Thymus (tissue), 11 donors: ENCODE measurements around the gene FRMD4B. TPM values are rescaled to one million over a fixed set of nuclear protein-coding genes. Genes with fewer than 3 reads are reported as not detected.
A peak's percentile ranks its signal among the peaks of the same experiment; 100 is the strongest.

ENCODE experiments used
- DNase-seq, 9 donors: peaks; one replicate each; pipeline ENCODE4 v3.0.0-alpha.2; 2013; ENCODE audit warnings: low spot score in 9 of 9, low read depth in 6 of 9, missing footprints in 1 of 9
- H3K27ac ChIP-seq, 2 donors: one replicate each; pipeline ENCODE4 v1.5.1; 2013; ENCODE audit warnings: control low read depth in 1 of 2, low read depth in 1 of 2, low read length in 1 of 2, mild to moderate bottlenecking in 1 of 2, moderate library complexity in 1 of 2
- H3K27me3 ChIP-seq, 2 donors: one replicate each; pipeline ENCODE4 v1.5.1; 2013; ENCODE audit warnings: low read length in 1 of 2; ENCODE audit not compliant: control insufficient read depth in 2 of 2, insufficient read depth in 1 of 2
- H3K36me3 ChIP-seq, 2 donors: one replicate each; pipeline ENCODE4 v1.5.1; 2013; ENCODE audit warnings: low read length in 1 of 2, mild to moderate bottlenecking in 1 of 2, moderate library complexity in 1 of 2; ENCODE audit not compliant: control insufficient read depth in 2 of 2, insufficient read depth in 2 of 2
- H3K4me1 ChIP-seq, 2 donors: one replicate each; pipeline ENCODE4 v1.5.1; 2013; ENCODE audit warnings: low read length in 2 of 2; ENCODE audit not compliant: control insufficient read depth in 2 of 2, insufficient read depth in 2 of 2
- H3K4me3 ChIP-seq, 2 donors: one replicate each; pipeline ENCODE4 v1.5.1; 2013; ENCODE audit warnings: low read length in 2 of 2, control low read depth in 1 of 2, mild to moderate bottlenecking in 1 of 2
- H3K9me3 ChIP-seq, 2 donors: one replicate each; pipeline ENCODE4 v1.5.1; 2013; ENCODE audit warnings: low read length in 1 of 2, mild to moderate bottlenecking in 1 of 2; ENCODE audit not compliant: control insufficient read depth in 2 of 2, insufficient read depth in 1 of 2
- WGBS: extraction: QIAGEN DNeasy Blood & Tissue Kit; methylation state at CpG from one replicate; pipeline ENCODE4 v1.1.7; 2013; 5-methylcytosine and 5-hydroxymethylcytosine counted together
- polyA plus RNA-seq: library from polyadenylated mRNA; stranded (reverse); fragments of 200-250 nt; gene quantifications from one replicate; pipeline ENCODE4 v1.2.3, GENCODE V29; 2013
- total RNA-seq: library from RNA; stranded (reverse); fragments of 120-200 nt; gene quantifications from one replicate; pipeline ENCODE4 v1.2.4, GENCODE V29; 2013
- donor health status: healthy.

The FRMD4B gene
- total and polyA plus RNA-seq, 2 donors = 12.8 to 21.7 TPM

DNA sequence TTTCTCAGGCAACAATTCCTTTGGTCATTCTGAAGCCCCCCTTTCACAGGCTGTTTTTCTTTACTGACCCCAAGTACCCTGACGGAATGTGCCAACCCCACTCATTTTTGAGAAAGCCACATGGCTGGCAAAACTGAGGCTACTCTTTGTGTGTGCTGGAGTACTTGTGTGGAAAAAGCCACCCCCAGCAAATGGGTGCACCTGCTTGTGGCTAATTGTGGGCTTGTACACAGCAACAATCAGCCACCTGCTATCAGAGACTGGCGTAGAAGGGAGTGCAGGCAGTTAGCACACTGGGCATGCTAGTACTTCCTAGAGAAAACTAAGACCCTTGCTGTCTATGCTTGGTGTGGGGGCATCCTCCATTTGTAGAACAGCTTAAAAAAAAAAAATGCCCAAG lies 153.4 kb downstream of the FRMD4B start:
- Histone ChIP-seq H3K4me1 (peaks cover 30 to 44% of the 10 kb centered on the region in 2 donors), H3K27me3 (no peaks in the 10 kb centered on the region), H3K36me3 (no peaks in the 10 kb centered on the region), H3K9me3 (no peaks in the 10 kb centered on the region), H3K27ac (peak overlapping the region in 1 of 2 donors; percentile 64), H3K4me3 (no peak overlapping the region)
- 20% methylated on average over 2 of the region's 2 CpGs for WGBS
- peak in 5 of 9 donors; percentile 36 to 80 (median 61) for DNase-seq

DNA sequence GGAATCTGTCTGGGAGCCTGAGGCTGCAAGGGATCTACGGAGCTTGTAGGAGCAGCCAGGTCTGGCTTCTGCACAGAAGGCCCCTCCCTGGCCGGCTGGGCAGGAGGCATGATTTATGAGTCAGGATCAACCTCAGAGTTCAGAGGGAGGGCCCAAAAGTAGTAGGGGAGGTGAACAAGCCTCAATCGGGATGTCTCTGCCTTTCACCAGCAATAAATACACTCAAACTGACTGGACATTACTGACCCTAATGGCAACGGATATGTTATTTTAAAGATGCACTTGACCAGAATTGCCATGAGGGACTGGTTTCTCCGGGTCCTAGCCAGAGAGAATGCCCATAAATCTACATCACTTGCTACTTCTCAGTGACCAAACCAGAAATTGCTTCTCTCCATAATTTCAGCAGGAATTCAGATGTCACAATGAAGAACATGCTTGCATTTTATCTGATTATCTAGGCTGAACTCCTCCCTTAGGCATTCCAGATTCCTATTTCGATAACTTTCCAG lies 153.9 kb downstream of the FRMD4B start:
- Histone ChIP-seq H3K27me3 (no peaks in the 10 kb centered on the region), H3K27ac (peak overlapping the region in 1 of 2 donors; percentile 64), H3K9me3 (no peaks in the 10 kb centered on the region), H3K4me3 (no peak overlapping the region), H3K4me1 (peaks cover 26 to 39% of the 10 kb centered on the region in 2 donors), H3K36me3 (no peaks in the 10 kb centered on the region)
- 85% methylated on average over 6 of the region's 6 CpGs for WGBS
- DNase-seq = no peak

DNA sequence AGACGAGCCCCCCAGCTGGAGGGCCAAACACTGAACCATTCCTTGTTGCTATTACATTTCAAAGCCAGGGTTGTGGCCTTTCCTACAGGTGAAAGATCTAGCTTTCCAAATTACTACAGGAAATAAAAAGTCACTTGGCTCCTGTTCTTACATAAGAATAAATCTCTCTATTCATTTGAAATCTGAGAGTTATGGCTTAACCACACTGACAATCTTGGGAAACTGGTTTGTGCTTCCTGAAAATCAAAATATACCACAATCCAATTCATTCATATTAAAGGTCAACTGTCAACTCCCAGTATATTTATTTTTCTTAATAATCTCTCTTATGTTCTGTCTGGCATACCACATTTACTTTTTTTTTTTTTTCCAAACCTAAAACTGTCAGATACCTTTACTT lies 159.8 kb downstream of the FRMD4B start:
- no peak overlapping the region for H3K27ac ChIP-seq
- 86% methylated on average over 1 of the region's 1 CpG for WGBS
- no peaks in the 10 kb centered on the region for H3K36me3 ChIP-seq
- no peaks in the 10 kb centered on the region for H3K9me3 ChIP-seq
- H3K4me3 ChIP-seq = no peak overlapping the region
- H3K4me1 ChIP-seq = no peaks in the 10 kb centered on the region
- no peaks in the 10 kb centered on the region for H3K27me3 ChIP-seq
- no peak for DNase-seq

DNA sequence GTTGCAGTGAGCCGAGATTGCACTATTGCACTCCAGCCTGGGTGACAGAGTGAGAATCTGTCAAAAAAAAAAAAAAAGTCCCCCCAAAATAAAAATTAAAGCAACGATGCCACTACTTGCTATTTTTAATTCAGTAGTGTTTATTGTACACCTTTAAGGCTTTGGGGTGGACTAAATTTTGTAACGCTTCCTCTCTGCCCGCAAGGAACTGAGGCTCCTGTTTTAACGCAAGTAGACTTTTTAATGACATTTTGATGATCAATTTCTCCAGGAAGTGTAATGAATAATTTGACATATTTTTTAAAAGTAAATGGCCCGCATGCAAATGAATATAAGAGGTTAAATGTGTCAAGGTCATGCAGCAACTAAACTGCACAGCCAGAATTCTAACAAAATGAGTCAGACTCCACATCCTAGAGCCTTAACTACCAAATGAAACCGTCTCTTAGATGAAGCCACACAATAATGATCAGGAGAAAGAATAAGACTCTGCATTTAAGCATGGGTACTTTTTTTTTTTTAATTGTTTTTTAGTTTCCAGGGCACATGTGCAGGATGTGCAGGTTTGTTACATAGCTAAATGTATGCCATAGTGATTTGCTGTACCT lies 166.7 kb downstream of the FRMD4B start:
- H3K27ac ChIP-seq = no peak overlapping the region
- WGBS = 98% methylated on average over 7 of the region's 7 CpGs
- H3K4me1 ChIP-seq = no peaks in the 10 kb centered on the region
- DNase-seq = no peak
- peaks cover 7 to 12% of the 10 kb centered on the region in 2 donors for H3K36me3 ChIP-seq
- no peaks in the 10 kb centered on the region for H3K27me3 ChIP-seq
- no peak overlapping the region for H3K4me3 ChIP-seq
- no peaks in the 10 kb centered on the region for H3K9me3 ChIP-seq

DNA sequence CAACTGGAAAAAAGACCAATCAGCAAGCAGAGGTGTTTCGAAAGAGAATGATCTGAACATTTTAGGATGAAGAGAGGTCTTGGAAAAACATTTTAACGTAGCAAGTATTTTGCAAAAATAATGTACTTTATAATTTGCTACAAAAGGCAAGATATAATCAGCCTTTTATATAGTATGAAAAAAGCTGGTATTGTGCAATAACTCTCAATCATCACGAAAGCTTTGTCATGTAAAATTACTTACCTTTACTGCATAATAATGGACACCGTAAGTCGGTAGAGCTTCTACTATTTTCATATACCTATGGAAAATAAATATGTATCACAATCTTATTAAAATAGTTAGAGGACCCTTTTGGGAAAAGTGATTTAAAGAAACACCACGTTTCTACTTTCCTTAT lies 167.8 kb downstream of the FRMD4B start:
- no peaks in the 10 kb centered on the region for H3K4me1 ChIP-seq
- H3K27me3 ChIP-seq = no peaks in the 10 kb centered on the region
- H3K4me3 ChIP-seq = no peak overlapping the region
- WGBS = 97% methylated on average over 6 of the region's 6 CpGs
- no peaks in the 10 kb centered on the region for H3K9me3 ChIP-seq
- H3K27ac ChIP-seq = no peak overlapping the region
- H3K36me3 ChIP-seq = peaks cover 7 to 13% of the 10 kb centered on the region in 2 donors
- DNase-seq = no peak

DNA sequence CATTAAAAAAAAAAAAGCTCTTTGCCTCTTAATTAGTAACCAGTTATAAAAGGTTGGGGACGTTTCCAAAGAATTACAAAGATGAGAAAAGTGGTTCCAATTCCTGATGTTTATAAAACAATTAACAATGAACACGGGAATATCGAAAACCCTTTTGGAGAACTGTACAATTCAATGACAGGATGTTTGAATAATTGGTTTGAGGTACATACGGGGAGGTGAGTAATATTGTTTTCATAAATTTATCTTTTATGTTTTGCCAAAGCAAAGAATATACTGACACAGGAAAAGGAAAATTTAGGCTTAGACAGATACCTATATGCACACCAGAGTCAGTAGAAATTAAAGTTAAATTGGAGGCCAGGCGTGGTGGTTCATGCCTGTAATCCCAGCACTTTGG lies 168.9 kb downstream of the FRMD4B start:
- WGBS = 77% methylated on average over 5 of the region's 5 CpGs
- no peak overlapping the region for H3K27ac ChIP-seq
- no peaks in the 10 kb centered on the region for H3K9me3 ChIP-seq
- peaks cover 7 to 13% of the 10 kb centered on the region in 2 donors for H3K36me3 ChIP-seq
- no peak overlapping the region for H3K4me3 ChIP-seq
- H3K4me1 ChIP-seq = no peaks in the 10 kb centered on the region
- no peak for DNase-seq
- no peaks in the 10 kb centered on the region for H3K27me3 ChIP-seq

DNA sequence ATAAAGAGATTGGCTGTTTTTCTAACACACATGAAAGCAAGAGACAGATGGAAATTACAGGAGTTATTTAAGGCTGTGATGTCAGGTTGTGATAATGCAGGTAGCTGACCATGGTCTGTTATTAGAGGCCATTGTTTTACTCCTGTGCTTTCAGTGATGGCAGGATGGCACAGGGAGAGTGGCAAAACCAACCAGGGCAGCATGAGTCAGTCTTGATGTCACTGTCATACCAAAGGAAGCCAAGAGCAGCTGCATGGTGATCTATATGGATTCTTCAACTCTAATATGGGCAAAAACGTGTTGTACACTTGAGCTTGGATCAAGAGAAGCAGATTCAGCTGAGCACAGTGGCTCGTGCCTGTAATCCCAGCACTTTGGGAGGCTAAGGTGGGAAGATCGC lies 171.6 kb downstream of the FRMD4B start:
- WGBS = 64% methylated on average over 3 of the region's 3 CpGs
- Histone ChIP-seq H3K4me1 (no peaks in the 10 kb centered on the region), H3K36me3 (peaks cover 10 to 21% of the 10 kb centered on the region in 2 donors), H3K4me3 (no peak overlapping the region), H3K9me3 (no peaks in the 10 kb centered on the region), H3K27ac (no peak overlapping the region), H3K27me3 (no peaks in the 10 kb centered on the region)
- DNase-seq = no peak

DNA sequence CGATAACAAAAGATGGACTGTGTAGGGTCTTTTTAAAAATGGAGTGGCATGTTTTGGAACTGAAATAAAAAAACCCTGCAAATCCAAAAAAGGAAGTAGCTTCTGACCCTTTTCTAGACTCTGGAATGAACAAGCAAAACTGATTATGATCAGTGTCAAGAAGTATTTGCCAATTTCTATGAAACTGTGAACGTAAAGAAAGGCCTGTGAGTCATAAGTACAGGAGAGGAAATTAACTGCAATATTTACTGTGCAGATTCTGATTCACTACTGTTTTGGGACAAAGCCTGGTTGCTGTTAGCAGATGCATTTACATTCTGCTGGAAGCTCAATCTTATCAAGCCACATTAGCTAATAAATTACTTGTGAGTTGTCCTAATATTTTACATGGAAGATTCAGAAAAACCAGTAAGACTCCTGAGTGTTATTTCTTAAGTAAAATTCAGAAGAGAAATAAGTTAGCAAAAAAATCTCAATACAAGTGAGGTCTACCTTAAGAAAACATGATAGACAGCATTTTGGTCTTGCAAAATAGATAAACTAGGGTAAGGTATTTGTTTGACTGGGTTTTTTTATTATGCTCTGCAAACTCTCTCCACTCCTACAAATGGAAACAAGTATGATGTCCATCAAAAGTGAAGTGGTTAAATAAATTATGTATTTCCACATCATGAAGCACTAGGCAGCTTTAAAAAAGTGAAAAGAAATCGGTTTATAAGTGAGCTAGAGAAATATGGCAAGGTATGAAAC lies 173.3 kb downstream of the FRMD4B start:
- H3K9me3 ChIP-seq = no peaks in the 10 kb centered on the region
- WGBS = 81% methylated on average over 3 of the region's 3 CpGs
- no peak for DNase-seq
- no peak overlapping the region for H3K4me3 ChIP-seq
- no peak overlapping the region for H3K27ac ChIP-seq
- H3K4me1 ChIP-seq = no peaks in the 10 kb centered on the region
- H3K36me3 ChIP-seq = peaks cover 10 to 24% of the 10 kb centered on the region in 2 donors
- no peaks in the 10 kb centered on the region for H3K27me3 ChIP-seq

DNA sequence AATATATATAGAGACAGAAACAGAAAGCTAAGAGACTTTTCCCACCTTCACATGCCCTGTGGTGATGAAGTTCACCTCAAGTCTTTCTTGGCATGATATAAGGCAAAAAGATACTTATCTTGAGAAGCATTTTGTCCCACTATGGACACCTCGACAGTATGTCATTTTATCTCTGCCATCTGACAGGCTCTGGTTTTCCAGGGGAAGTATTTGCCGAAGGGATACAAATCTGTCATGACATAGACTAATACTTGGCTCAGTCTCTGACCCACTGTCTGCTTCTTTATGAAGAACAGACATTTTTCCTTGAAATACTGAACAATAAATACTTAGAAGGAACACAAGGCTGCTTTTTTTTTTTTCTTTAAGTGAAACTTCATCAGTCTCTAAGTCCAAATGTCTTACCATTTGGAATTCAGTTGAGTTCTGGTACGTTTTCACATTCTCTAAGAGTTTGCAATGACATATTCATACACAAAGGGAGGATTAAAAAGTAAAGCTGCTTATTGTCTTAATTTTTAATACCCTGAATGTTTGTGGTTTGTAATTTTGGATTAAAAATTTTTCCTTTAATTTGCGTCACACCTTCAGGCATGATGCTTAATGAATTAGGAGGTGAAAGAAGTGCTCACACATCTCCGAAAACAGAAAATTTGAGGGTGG lies 175.7 kb downstream of the FRMD4B start:
- no peak overlapping the region for H3K4me3 ChIP-seq
- DNase-seq = no peak
- peaks cover 7 to 21% of the 10 kb centered on the region in 2 donors for H3K36me3 ChIP-seq
- 96% methylated on average over 5 of the region's 5 CpGs for WGBS
- no peaks in the 10 kb centered on the region for H3K4me1 ChIP-seq
- H3K27me3 ChIP-seq = no peaks in the 10 kb centered on the region
- no peaks in the 10 kb centered on the region for H3K9me3 ChIP-seq
- no peak overlapping the region for H3K27ac ChIP-seq
